Activated naive CD4-positive, alpha-beta T cell treated with anti-CD3 and anti-CD28 coated beads, Interleukin-2, amount 50 U/mL, for 16 hours (primary cell): ENCODE data around the gene RTP3.

Experiments
- DNase-seq: peaks from one replicate; pipeline ENCODE4 v3.0.0-alpha.2; 2020

Gene RTP3

GRCh38 chr3:46497556-46498265 lies at the start of gene RTP3:
TSS of gene RTP3 (plus strand) at chr3:46497976. CDS start at chr3:46498063, 87 bp downstream.
- DNase-seq = no peak

GRCh38 chr3:46448721-46449120 lies 49.1 kb upstream of the RTP3 start:
- no peak for DNase-seq

- DNase-seq = no peak
Observed at GRCh38 chr3:46449755-46450552, 47.8 kb upstream of the RTP3 start.

- no peak for DNase-seq
Observed at GRCh38 chr3:46453526-46454208, 44.1 kb upstream of the RTP3 start.

GRCh38 chr3:46454209-46454595 lies 43.6 kb upstream of the RTP3 start:
- DNase-seq = no peak

- no peak for DNase-seq
Observed at GRCh38 chr3:46454606-46455005, 43.2 kb upstream of the RTP3 start.

GRCh38 chr3:46455231-46456115 lies 42.3 kb upstream of the RTP3 start:
- no peak for DNase-seq

- no peak for DNase-seq
Observed at GRCh38 chr3:46456118-46456517, 41.7 kb upstream of the RTP3 start.

- DNase-seq = no peak
Observed at GRCh38 chr3:46460051-46460450, 37.7 kb upstream of the RTP3 start.

- DNase-seq = no peak
Observed at GRCh38 chr3:46462111-46462510, 35.7 kb upstream of the RTP3 start.

- no peak for DNase-seq
Observed at GRCh38 chr3:46462511-46462910, 35.3 kb upstream of the RTP3 start.

GRCh38 chr3:46463120-46463867 lies 34.5 kb upstream of the RTP3 start:
- no peak for DNase-seq

- no peak for DNase-seq
Observed at GRCh38 chr3:46463868-46464241, 33.9 kb upstream of the RTP3 start.

GRCh38 chr3:46464326-46465195 lies 33.2 kb upstream of the RTP3 start, which contains the start of gene LTF:
TSS of gene LTF (minus strand) at chr3:46464905. CDS start at chr3:46464867, 38 bp downstream.
- DNase-seq = no peak

GRCh38 chr3:46465196-46465520 lies 32.6 kb upstream of the RTP3 start:
- no peak for DNase-seq

GRCh38 chr3:46466273-46466672 lies 31.5 kb upstream of the RTP3 start:
- DNase-seq = no peak

- DNase-seq = no peak
Observed at GRCh38 chr3:46466871-46467403, 30.8 kb upstream of the RTP3 start.

- DNase-seq = no peak
Observed at GRCh38 chr3:46467562-46467961, 30.2 kb upstream of the RTP3 start.

GRCh38 chr3:46468753-46469600 lies 28.8 kb upstream of the RTP3 start:
- no peak for DNase-seq
